ENCODE results near the gene NKIRAS2.
A peak's percentile ranks its signal among the peaks of the same experiment; 100 is the strongest.

Gene NKIRAS2

GRCh38 chr17:42072323-42073187, 52.7 kb downstream of the NKIRAS2 start:
- ATAC-seq = peak; percentile 64
- no peak for TF ChIP-seq PATZ1 (CRISPR knock-in tag; IDR thresholded peaks at IDR 0.05; ENCODE audit: borderline replicate concordance)
- TF ChIP-seq PPARA (CRISPR knock-in tag; IDR thresholded peaks at IDR 0.05; ENCODE audit: borderline replicate concordance) = no peak
- TF ChIP-seq ZFP3 (CRISPR knock-in tag; IDR thresholded peaks at IDR 0.05) = no peak
- TF ChIP-seq TSHZ2 (CRISPR knock-in tag; IDR thresholded peaks at IDR 0.05) = no peak
- no peak for TF ChIP-seq CREB5 (CRISPR knock-in tag; IDR thresholded peaks at IDR 0.05; ENCODE audit: low read depth)
- no peak for TF ChIP-seq ESRRG (CRISPR knock-in tag; IDR thresholded peaks at IDR 0.05)
